ENCODE results near the gene KRT13. TPM values are rescaled to one million over a fixed set of nuclear protein-coding genes. Genes with fewer than 3 reads are reported as not detected.

KRT13 gene
- total and polyA plus RNA-seq, 10 of the 15 experiments (the other 5 are each of a cell fraction or from before 2014, with no cell fraction given): not detected

GRCh38 chr17:41553176-41553575 is 47.8 kb upstream of the KRT13 start (continued):
- TF ChIP-seq CTCF (IDR thresholded peaks at IDR 0.05 in 2 of 3, conservative IDR thresholded peaks at IDR 0.05 in 1 of 3; ENCODE audit: control insufficient read depth in 2 of 3, extremely low read depth in 1 of 3, insufficient read depth in 1 of 3, low read depth in 3 of 3, low read length in 3 of 3) (no peak), CBX3 (IDR thresholded peaks at IDR 0.05; ENCODE audit: borderline replicate concordance, low read depth) (no peak)

- ChIA-PET CTCF (interaction anchor here (5.4 to 6.3 kb wide), 2 partner anchors 96 to 112 kb away, joined by 133 to 146 read pairs; no protein-coding TSS in a partner anchor), SMC1A (ENCODE audit: uncharacterized antibody, unreplicated experiment) (interaction anchor here (4.9 to 5.3 kb wide), 2 partner anchors 95 to 111 kb away, joined by 33 to 34 read pairs; no protein-coding TSS in a partner anchor), RAD21 (ENCODE audit: unreplicated experiment) (interaction anchor here (1.0 to 1.7 kb wide), 3 partner anchors 7 to 110 kb away, joined by 3 to 4 read pairs (median 4); no protein-coding TSS in a partner anchor), POLR2A (no interaction called here)
- WGBS (ENCODE audit: insufficient coverage, insufficient replicate concordance, low lambda C conversion rate, missing lambda C conversion rate): 20% methylated on average over 5 of the region's 5 CpGs
- H3K79me2 ChIP-seq (ENCODE audit: control insufficient read depth, insufficient read depth, low read length): no peaks in the 10 kb centered on the region
- no peaks in the 10 kb centered on the region; a peak in 3 of 4 replicates for H3K27me3 ChIP-seq (replicated peaks in 1 of 2; ENCODE audit: control insufficient read depth in 2 of 2, insufficient read depth in 2 of 2, low read length in 1 of 2)
- no TSS peak for BruUV-seq (replicated peaks)
- no peaks in the 10 kb centered on the region for H3K4me1 ChIP-seq (ENCODE audit: control insufficient read depth, insufficient read depth, low read length)
- H3K9ac ChIP-seq (ENCODE audit: control insufficient read depth, insufficient read depth, low read length): no peak overlapping the region
- H3K36me3 ChIP-seq (ENCODE audit: control insufficient read depth in 2 of 2, insufficient read depth in 2 of 2, low read length in 1 of 2): no peaks in the 10 kb centered on the region
- no peak for TF ChIP-seq NFIC (IDR thresholded peaks at IDR 0.05; ENCODE audit: low read depth, low read length)
- DNase-seq (ENCODE audit: low read depth, low spot score) (no peak), ATAC-seq (no peak), FAIRE-seq (no peak)
- no peaks in the 10 kb centered on the region for H3K9me3 ChIP-seq (replicated peaks; ENCODE audit: control insufficient read depth, insufficient read depth, low read length)
- no peak overlapping the region for H2AFZ ChIP-seq (ENCODE audit: control insufficient read depth, low read depth, low read length)
- no peak overlapping the region for H3K4me3 ChIP-seq
- no peaks in the 10 kb centered on the region for H4K20me1 ChIP-seq (ENCODE audit: control insufficient read depth, insufficient read depth)
- intact Hi-C loops (cut with micrococcal nuclease; ENCODE audit: unreplicated experiment): no loop called here
- no peak overlapping the region for H3K4me2 ChIP-seq (ENCODE audit: control insufficient read depth, insufficient read depth)
- in situ Hi-C loops (cut with MboI): no loop called here
- H3K27ac ChIP-seq (ENCODE audit: control insufficient read depth, insufficient read depth): no peak overlapping the region
These were observed 47.0 kb upstream of the KRT13 start for GRCh38 chr17:41552455-41552854.
